GM12878 (cell line): ENCODE data around the gene ORC4. TPM values are rescaled to one million over a fixed set of nuclear protein-coding genes. Genes with fewer than 3 reads are reported as not detected.
A peak's percentile ranks its signal among the peaks of the same experiment; 100 is the strongest.

Experiments used
- ATAC-seq: fragments of 200-7000 bp; cut with Tn5 transposase; 3 replicates; pipeline ENCODE4 v1.9.1; 2020; ENCODE audit warnings: mild to moderate bottlenecking, moderate library complexity
- BruUV-seq: library from RNA; stranded (reverse); fragments of 400-500 nt; replicated peaks from 2 replicates; lab custom pipeline; 2021; lab: Mats Ljungman, UMichigan
- CTCF ChIA-PET: fragments of 300-600 bp; sonication (Branson Sonifier 250); formaldehyde crosslinking; extraction: SDS; loops from one replicate; lab custom pipeline; 2021; ENCODE audit warnings: inconsistent platforms; lab: Yijun Ruan, JAX
- POLR2A ChIA-PET: fragments of 350-600 bp; formaldehyde crosslinking; extraction: SDS; loops from one replicate; lab custom pipeline; 2021; ENCODE audit warnings: inconsistent platforms; lab: Charles Lee
- RAD21 ChIA-PET: fragments of 300-600 bp; sonication (Branson Sonifier 250); formaldehyde crosslinking; loops from one replicate; lab custom pipeline; 2023; ENCODE audit warnings: antibody characterized with exemption; ENCODE audit not compliant: unreplicated experiment; lab: Charles Lee
- SMC1A ChIA-PET: fragments of 300-600 bp; sonication (Branson Sonifier 250); formaldehyde crosslinking; loops from one replicate; lab custom pipeline; 2023; ENCODE audit not compliant: unreplicated experiment, uncharacterized antibody; lab: Charles Lee
- DNase-seq: peaks from one replicate; pipeline ENCODE4 v3.0.0-alpha.2; 2011; ENCODE audit warnings: low read depth, low spot score
- FAIRE-seq: peaks from 3 replicates; lab custom pipeline; 2011; peaks lifted over from hg19 to GRCh38; lab: Jason Lieb, UNC
- H2AFZ ChIP-seq: 2 replicates; pipeline ENCODE4 v1.6.0; 2011; ENCODE audit warnings: low read depth, low read length, control low read depth; ENCODE audit not compliant: control insufficient read depth
- H3K27ac ChIP-seq: 2 replicates; pipeline ENCODE4 v1.5.1; 2011; ENCODE audit warnings: control low read depth; ENCODE audit not compliant: control insufficient read depth, insufficient read depth
- H3K27me3 ChIP-seq, 2 experiments: replicated peaks in 1 of 2; 2 replicates each; pipeline versions ENCODE4 v1.6.0 to v1.6.1; 2011; ENCODE audit warnings: low read length in 1 of 2; ENCODE audit not compliant: control insufficient read depth in 2 of 2, insufficient read depth in 2 of 2
- H3K36me3 ChIP-seq, 2 experiments: 2 replicates each; pipeline ENCODE4 v1.5.1; 2011; ENCODE audit warnings: low read length in 1 of 2; ENCODE audit not compliant: control insufficient read depth in 2 of 2, insufficient read depth in 2 of 2
- H3K4me1 ChIP-seq: 2 replicates; pipeline ENCODE4 v1.6.1; 2011; ENCODE audit warnings: mild to moderate bottlenecking, low read length, moderate library complexity, mixed read lengths; ENCODE audit not compliant: control insufficient read depth, insufficient read depth
- H3K4me2 ChIP-seq: 2 replicates; pipeline ENCODE4 v1.6.0; 2011; ENCODE audit warnings: control low read depth; ENCODE audit not compliant: control insufficient read depth, insufficient read depth
- H3K4me3 ChIP-seq: fragments of 200-600 bp; sonication (generic); 2 replicates; pipeline ENCODE4 v1.5.1; 2016
- H3K79me2 ChIP-seq: 2 replicates; pipeline ENCODE4 v1.6.0; 2011; ENCODE audit warnings: low read length; ENCODE audit not compliant: control insufficient read depth, insufficient read depth
- H3K9ac ChIP-seq: 2 replicates; pipeline ENCODE4 v1.8.0; 2011; ENCODE audit warnings: low read length, control low read depth, mixed read lengths; ENCODE audit not compliant: control insufficient read depth, insufficient read depth
- H3K9me3 ChIP-seq: replicated peaks from 3 replicates; pipeline ENCODE4 v1.5.1; 2011; ENCODE audit warnings: mild to moderate bottlenecking, low read length; ENCODE audit not compliant: control insufficient read depth, insufficient read depth
- H4K20me1 ChIP-seq: 2 replicates; pipeline ENCODE4 v1.6.0; 2011; ENCODE audit not compliant: control insufficient read depth, insufficient read depth
- BMI1 ChIP-seq: fragments of 450-650 bp; IDR thresholded peaks from 2 replicates; pipeline ENCODE4 v1.6.1; 2016; ENCODE audit warnings: mild to moderate bottlenecking, moderate library complexity, borderline replicate concordance
- DPF2 ChIP-seq: fragments of 450-650 bp; IDR thresholded peaks from 2 replicates; pipeline ENCODE4 v1.6.1; 2017; ENCODE audit warnings: mild to moderate bottlenecking
- E4F1 ChIP-seq: fragments of 450-650 bp; IDR thresholded peaks from 2 replicates; pipeline ENCODE4 v1.6.1; 2018; ENCODE audit warnings: borderline replicate concordance, mild to moderate bottlenecking; ENCODE audit not compliant: partially characterized antibody
- FOXK2 ChIP-seq: fragments of 450-650 bp; IDR thresholded peaks from 2 replicates; pipeline ENCODE4 v1.6.1; 2017; ENCODE audit warnings: mild to moderate bottlenecking, moderate library complexity
- MYC ChIP-seq: IDR thresholded peaks from 2 replicates; pipeline ENCODE4 v1.6.1; 2011; ENCODE audit warnings: mild to moderate bottlenecking, low read length, moderate library complexity, inconsistent platforms; ENCODE audit not compliant: insufficient read depth, insufficient replicate concordance, insufficient read length, severe bottlenecking
- NR2C2 ChIP-seq: IDR thresholded peaks from 2 replicates; pipeline ENCODE4 v1.6.1; 2011; ENCODE audit warnings: borderline replicate concordance, low read depth; ENCODE audit not compliant: control insufficient read depth, insufficient read length
- PKNOX1 ChIP-seq: fragments of 450-650 bp; IDR thresholded peaks from 2 replicates; pipeline ENCODE4 v1.6.1; 2016; ENCODE audit warnings: mild to moderate bottlenecking
- RBBP5 ChIP-seq: fragments of 200-600 bp; sonication (generic); conservative IDR thresholded peaks from 2 replicates; pipeline ENCODE4 v1.6.1; 2016
- TCF7 ChIP-seq: IDR thresholded peaks from 2 replicates; pipeline ENCODE4 v1.6.1; 2014; ENCODE audit warnings: antibody characterized with exemption, borderline replicate concordance
- ZNF217 ChIP-seq: fragments of 450-650 bp; IDR thresholded peaks from 2 replicates; pipeline ENCODE4 v1.6.1; 2017; ENCODE audit warnings: antibody characterized with exemption, mild to moderate bottlenecking
- ZNF24 ChIP-seq: fragments of 450-650 bp; IDR thresholded peaks from 2 replicates; pipeline ENCODE4 v1.6.1; 2017; ENCODE audit warnings: antibody characterized with exemption, mild to moderate bottlenecking
- ZSCAN29 ChIP-seq: fragments of 450-650 bp; IDR thresholded peaks from 2 replicates; pipeline ENCODE4 v1.6.1; 2017; ENCODE audit warnings: mild to moderate bottlenecking, moderate library complexity
- ZZZ3 ChIP-seq: IDR thresholded peaks from 2 replicates; pipeline ENCODE4 v1.6.1; 2011; ENCODE audit warnings: low read depth; ENCODE audit not compliant: control insufficient read depth, insufficient read length
- WGBS: methylation state at CpG from one replicate; pipeline ENCODE4 v1.1.6; 2016; ENCODE audit warnings: low lambda C conversion rate; ENCODE audit not compliant: insufficient replicate concordance, insufficient coverage; ENCODE audit errors: missing lambda C conversion rate; 5-methylcytosine and 5-hydroxymethylcytosine counted together
- in situ Hi-C: fragments of 300-500 bp; cut with MboI; formaldehyde crosslinking; loops from 9 replicates; pipeline ENCODE4 v1.14.3; 2018; ENCODE audit warnings: mixed read lengths
- intact Hi-C: fragments of 100-400 bp; cut with micrococcal nuclease; formaldehyde crosslinking; loops from one replicate; pipeline ENCODE4 v1.14.2; 2022; ENCODE audit not compliant: unreplicated experiment
- polyA plus RNA-seq, 11 experiments: library from polyadenylated mRNA; depleted of rRNA in 4 of 11; unstranded in 6 of 11; stranded (reverse) in 5 of 11; fragments of >200 nt; fragmentation: Nextera tagmentation in 4 of 11; fragmentation: Illumina TruSeq in 1 of 11; extraction: Ambion mirVana in 4 of 11; extraction: Trizol in 1 of 11; gene quantifications; 1 replicate in 1 of 11; 2 replicates in 10 of 11; pipeline versions ENCODE4 v1.2.1 to v1.2.3, GENCODE V29; 2011 to 2016; ENCODE audit warnings: inconsistent platforms in 2 of 11, missing spikeins in 2 of 11, low read depth in 1 of 11
- total RNA-seq, 4 experiments: library from RNA; depleted of rRNA in 3 of 4; stranded (reverse); fragments of >200 nt in 3 of 4; fragmentation: Illumina TruSeq in 1 of 4; extraction: Trizol in 1 of 4; gene quantifications; 2 replicates each; pipeline versions ENCODE4 v1.2.1 to v1.2.3, GENCODE V29; 2013 to 2021

ORC4 gene
- total and polyA plus RNA-seq, 10 of the 15 experiments (the other 5 are each of a cell fraction or from before 2014, with no cell fraction given) = 25.7 to 71.3 (median 52.1) TPM

GRCh38 chr2:147909178-147909577, 111.4 kb downstream of the ORC4 start:
- 96% methylated on average over 2 of the region's 2 CpGs for WGBS
- ATAC-seq (no peak), DNase-seq (no peak), FAIRE-seq (no peak)
- RAD21 ChIA-PET = interaction anchor here (0.8 to 5.3 kb wide), 9 partner anchors 570 to 984 kb away, joined by 3 to 92 read pairs (median 9); no protein-coding TSS in a partner anchor
- no peak overlapping the region for H3K27ac ChIP-seq
- no peaks in the 10 kb centered on the region for H3K27me3 ChIP-seq
- CTCF ChIA-PET = interaction anchor here (0.6 to 5.6 kb wide), 12 partner anchors 9 to 1175 kb away, joined by 3 to 140 read pairs (median 6); no protein-coding TSS in a partner anchor
- H4K20me1 ChIP-seq = no peaks in the 10 kb centered on the region
- no peaks in the 10 kb centered on the region for H3K36me3 ChIP-seq
- H3K9me3 ChIP-seq = no peaks in the 10 kb centered on the region
- no peak overlapping the region for H3K4me2 ChIP-seq
- in situ Hi-C loops = no loop called here
- intact Hi-C loops = no loop called here
- no peak overlapping the region for H3K4me3 ChIP-seq
- H3K4me1 ChIP-seq = no peaks in the 10 kb centered on the region; the same call in 1 of the 2 replicates
- SMC1A ChIA-PET = interaction anchor here (0.8 to 5.7 kb wide), 11 partner anchors 53 to 1175 kb away, joined by 3 to 87 read pairs (median 7); no protein-coding TSS in a partner anchor
- peak; percentile 45; the same call in 1 of the 2 replicates for TF ChIP-seq ZNF24
- TF ChIP-seq DPF2 = no peak
- no peaks in the 10 kb centered on the region for H3K79me2 ChIP-seq
- no peak overlapping the region for H2AFZ ChIP-seq
- POLR2A ChIA-PET = no interaction called here
- H3K9ac ChIP-seq = no peak overlapping the region
- BruUV-seq = no TSS peak

GRCh38 chr2:147904051-147904450, 116.5 kb downstream of the ORC4 start:
- Histone ChIP-seq H4K20me1 (no peaks in the 10 kb centered on the region), H3K79me2 (no peaks in the 10 kb centered on the region), H3K9me3 (no peaks in the 10 kb centered on the region), H3K4me2 (no peak overlapping the region), H3K9ac (no peak overlapping the region), H3K36me3 (no peaks in the 10 kb centered on the region), H3K27ac (no peak overlapping the region), H3K27me3 (no peaks in the 10 kb centered on the region), H2AFZ (no peak overlapping the region), H3K4me3 (no peak overlapping the region), H3K4me1 (no peaks in the 10 kb centered on the region)
- WGBS = 81% methylated on average over 4 of the region's 4 CpGs
- ChIA-PET POLR2A (no interaction called here), CTCF (interaction anchor here (2.9 kb wide), 1 partner anchor 821 kb away, joined by 17 read pairs; no protein-coding TSS in a partner anchor), SMC1A (interaction anchor here (0.8 to 1.1 kb wide), 2 partner anchors 541 to 859 kb away, joined by 3 read pairs; no protein-coding TSS in a partner anchor), RAD21 (no interaction called here)
- FAIRE-seq (no peak), DNase-seq (no peak), ATAC-seq (no peak)
- intact Hi-C loops = loop anchor here (5.0 kb wide), 1 partner anchor 1162 kb away; no protein-coding TSS in a partner anchor
- BruUV-seq = no TSS peak
- in situ Hi-C loops = no loop called here
- TF ChIP-seq FOXK2 = no peak
- no peak for TF ChIP-seq ZSCAN29
- no peak for TF ChIP-seq ZNF24
- TF ChIP-seq ZZZ3 = no peak
- no peak for TF ChIP-seq NR2C2
- no peak for TF ChIP-seq E4F1
- no peak for TF ChIP-seq ZNF217
- no peak for TF ChIP-seq BMI1
- TF ChIP-seq PKNOX1 = no peak
- no peak for TF ChIP-seq RBBP5
- no peak for TF ChIP-seq TCF7
- no peak for TF ChIP-seq MYC
